ENCODE results near the gene AP3S2. TPM values are rescaled to one million over a fixed set of nuclear protein-coding genes. Genes with fewer than 3 reads are reported as not detected.

The AP3S2 gene
- total and polyA plus RNA-seq, 4 donors: 8.4 to 73.5 (median 25.9) TPM

GRCh38 chr15:89837830-89838178 lies 56.0 kb downstream of the AP3S2 start (continued):
- TF ChIP-seq EGR1 (IDR thresholded peaks at IDR 0.05; ENCODE audit: low read depth in 2 of 2) (no peak), RAD21 (IDR thresholded peaks at IDR 0.05) (no peak)
- TF ChIP-seq, protein P1, sequence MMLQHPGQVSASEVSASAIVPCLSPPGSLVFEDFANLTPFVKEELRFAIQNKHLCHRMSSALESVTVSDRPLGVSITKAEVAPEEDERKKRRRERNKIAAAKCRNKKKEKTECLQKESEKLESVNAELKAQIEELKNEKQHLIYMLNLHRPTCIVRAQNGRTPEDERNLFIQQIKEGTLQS (IDR thresholded peaks at IDR 0.05): no peak

- 74% methylated on average over 6 of the region's 6 CpGs for WGBS
- TF ChIP-seq JUND (IDR thresholded peaks at IDR 0.05) (no peak), TAF1 (conservative IDR thresholded peaks at IDR 0.05) (no peak), RAD21 (IDR thresholded peaks at IDR 0.05) (no peak), HNF4G (IDR thresholded peaks at IDR 0.05) (no peak), MAX (IDR thresholded peaks at IDR 0.05) (no peak), RXRA (IDR thresholded peaks at IDR 0.05) (no peak), SP1 (IDR thresholded peaks at IDR 0.05) (no peak), REST (IDR thresholded peaks at IDR 0.05) (no peak), EGR1 (IDR thresholded peaks at IDR 0.05; ENCODE audit: low read depth in 2 of 2) (no peak), HNF4A (conservative IDR thresholded peaks at IDR 0.05) (no peak), FOXA1 (IDR thresholded peaks at IDR 0.05) (no peak), YY1 (IDR thresholded peaks at IDR 0.05) (no peak), FOXA2 (IDR thresholded peaks at IDR 0.05) (no peak), GABPA (IDR thresholded peaks at IDR 0.05 in 1 of 2, conservative IDR thresholded peaks at IDR 0.05 in 1 of 2) (no peak), NR2F2 (IDR thresholded peaks at IDR 0.05) (no peak)
- TF ChIP-seq, protein P1 (IDR thresholded peaks at IDR 0.05): no peak
- TF ChIP-seq, protein P2, sequence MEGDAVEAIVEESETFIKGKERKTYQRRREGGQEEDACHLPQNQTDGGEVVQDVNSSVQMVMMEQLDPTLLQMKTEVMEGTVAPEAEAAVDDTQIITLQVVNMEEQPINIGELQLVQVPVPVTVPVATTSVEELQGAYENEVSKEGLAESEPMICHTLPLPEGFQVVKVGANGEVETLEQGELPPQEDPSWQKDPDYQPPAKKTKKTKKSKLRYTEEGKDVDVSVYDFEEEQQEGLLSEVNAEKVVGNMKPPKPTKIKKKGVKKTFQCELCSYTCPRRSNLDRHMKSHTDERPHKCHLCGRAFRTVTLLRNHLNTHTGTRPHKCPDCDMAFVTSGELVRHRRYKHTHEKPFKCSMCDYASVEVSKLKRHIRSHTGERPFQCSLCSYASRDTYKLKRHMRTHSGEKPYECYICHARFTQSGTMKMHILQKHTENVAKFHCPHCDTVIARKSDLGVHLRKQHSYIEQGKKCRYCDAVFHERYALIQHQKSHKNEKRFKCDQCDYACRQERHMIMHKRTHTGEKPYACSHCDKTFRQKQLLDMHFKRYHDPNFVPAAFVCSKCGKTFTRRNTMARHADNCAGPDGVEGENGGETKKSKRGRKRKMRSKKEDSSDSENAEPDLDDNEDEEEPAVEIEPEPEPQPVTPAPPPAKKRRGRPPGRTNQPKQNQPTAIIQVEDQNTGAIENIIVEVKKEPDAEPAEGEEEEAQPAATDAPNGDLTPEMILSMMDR (IDR thresholded peaks at IDR 0.05; ENCODE audit: low read depth, low read length, missing input control): no peak
- TF ChIP-seq, protein P3, sequence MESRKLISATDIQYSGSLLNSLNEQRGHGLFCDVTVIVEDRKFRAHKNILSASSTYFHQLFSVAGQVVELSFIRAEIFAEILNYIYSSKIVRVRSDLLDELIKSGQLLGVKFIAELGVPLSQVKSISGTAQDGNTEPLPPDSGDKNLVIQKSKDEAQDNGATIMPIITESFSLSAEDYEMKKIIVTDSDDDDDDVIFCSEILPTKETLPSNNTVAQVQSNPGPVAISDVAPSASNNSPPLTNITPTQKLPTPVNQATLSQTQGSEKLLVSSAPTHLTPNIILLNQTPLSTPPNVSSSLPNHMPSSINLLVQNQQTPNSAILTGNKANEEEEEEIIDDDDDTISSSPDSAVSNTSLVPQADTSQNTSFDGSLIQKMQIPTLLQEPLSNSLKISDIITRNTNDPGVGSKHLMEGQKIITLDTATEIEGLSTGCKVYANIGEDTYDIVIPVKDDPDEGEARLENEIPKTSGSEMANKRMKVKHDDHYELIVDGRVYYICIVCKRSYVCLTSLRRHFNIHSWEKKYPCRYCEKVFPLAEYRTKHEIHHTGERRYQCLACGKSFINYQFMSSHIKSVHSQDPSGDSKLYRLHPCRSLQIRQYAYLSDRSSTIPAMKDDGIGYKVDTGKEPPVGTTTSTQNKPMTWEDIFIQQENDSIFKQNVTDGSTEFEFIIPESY (IDR thresholded peaks at IDR 0.05): no peak
- Histone ChIP-seq H3K27ac (ENCODE audit: low read depth in 1 of 2, low read length in 2 of 2) (peak overlapping the region in 1 of 2 donors; percentile 9), H3K27me3 (ENCODE audit: control insufficient read depth in 4 of 4, insufficient read depth in 4 of 4, low read length in 3 of 4) (no peaks in the 10 kb centered on the region), H3K36me3 (ENCODE audit: control insufficient read depth in 4 of 4, insufficient read depth in 3 of 4, low read depth in 1 of 4, low read length in 3 of 4) (peaks cover 10 to 46% (median 36%) of the 10 kb centered on the region in 4 donors), H3K9ac (ENCODE audit: low read depth in 1 of 2, low read length in 2 of 2) (no peak overlapping the region), H3K4me1 (ENCODE audit: control insufficient read depth in 4 of 4, insufficient read depth in 4 of 4, low read length in 3 of 4) (no peaks in the 10 kb centered on the region), H3K9me3 (ENCODE audit: control insufficient read depth in 4 of 4, low read length in 3 of 4) (no peaks in the 10 kb centered on the region), H3K4me3 (ENCODE audit: low read depth in 1 of 3, low read length in 3 of 3) (no peak overlapping the region)
- DNase-seq (ENCODE audit: low spot score): no peak
Observed at GRCh38 chr15:89837134-89837829, 56.5 kb downstream of the AP3S2 start.
